Stomach smooth muscle (tissue), 2 donors: ENCODE measurements around the gene ST8SIA4.

Source experiments
- H3K27ac ChIP-seq: one replicate; pipeline ENCODE4 v1.7.0; 2013; ENCODE audit warnings: mild to moderate bottlenecking, low read length, inconsistent platforms
- H3K27me3 ChIP-seq, 2 donors: one replicate each; pipeline ENCODE4 v1.7.0; 2013; ENCODE audit warnings: low read length in 2 of 2; ENCODE audit not compliant: insufficient read depth in 2 of 2, control insufficient read depth in 1 of 2
- H3K36me3 ChIP-seq, 2 donors: one replicate each; pipeline ENCODE4 v1.7.0; 2013; ENCODE audit warnings: low read length in 2 of 2; ENCODE audit not compliant: control insufficient read depth in 2 of 2, insufficient read depth in 2 of 2
- H3K4me1 ChIP-seq: one replicate; pipeline ENCODE4 v1.7.0; 2013; ENCODE audit warnings: low read length; ENCODE audit not compliant: control insufficient read depth, insufficient read depth
- H3K4me3 ChIP-seq, 2 donors: one replicate each; pipeline ENCODE4 v1.7.0; 2013; ENCODE audit warnings: low read length in 2 of 2
- H3K9ac ChIP-seq, 2 donors: one replicate each; pipeline ENCODE4 v1.7.0; 2013; ENCODE audit warnings: low read length in 2 of 2, mild to moderate bottlenecking in 1 of 2
- H3K9me3 ChIP-seq, 2 donors: one replicate each; pipeline ENCODE4 v1.7.0; 2013; ENCODE audit warnings: low read length in 2 of 2; ENCODE audit not compliant: control insufficient read depth in 2 of 2
- donor health status: healthy.
- donor health status: Pancreatic carcinoma.

The ST8SIA4 gene

DNA sequence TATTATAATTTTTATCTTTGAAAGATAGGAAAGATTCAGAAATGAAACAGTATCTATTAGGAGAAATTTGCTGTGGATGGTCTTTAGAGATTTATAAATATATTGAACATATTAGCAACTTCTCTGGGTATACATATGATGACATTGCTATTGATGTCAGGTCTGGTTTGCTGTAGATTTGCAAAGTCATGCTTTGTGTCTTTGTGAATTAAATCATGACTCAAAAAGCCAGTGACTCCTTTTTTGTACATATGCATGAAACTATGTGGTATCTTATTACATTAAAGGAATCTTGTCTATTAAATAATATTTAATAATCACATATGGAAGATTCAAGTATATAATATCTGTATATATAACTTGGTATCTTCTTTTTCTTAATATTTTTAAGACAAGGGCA lies 141.9 kb downstream of the ST8SIA4 start:
- H3K4me1 ChIP-seq: no peaks in the 10 kb centered on the region
- no peaks in the 10 kb centered on the region for H3K27me3 ChIP-seq
- H3K9ac ChIP-seq: no peak overlapping the region
- H3K4me3 ChIP-seq: no peak overlapping the region
- H3K36me3 ChIP-seq: no peaks in the 10 kb centered on the region
- H3K9me3 ChIP-seq: no peaks in the 10 kb centered on the region
- no peak overlapping the region for H3K27ac ChIP-seq

- Histone ChIP-seq H3K4me1 (no peaks in the 10 kb centered on the region), H3K4me3 (no peak overlapping the region), H3K36me3 (no peaks in the 10 kb centered on the region), H3K9me3 (no peaks in the 10 kb centered on the region), H3K9ac (no peak overlapping the region), H3K27ac (no peak overlapping the region), H3K27me3 (no peaks in the 10 kb centered on the region)
Measured at GRCh38 chr5:100760688-100761087, 142.4 kb downstream of the ST8SIA4 start.

DNA sequence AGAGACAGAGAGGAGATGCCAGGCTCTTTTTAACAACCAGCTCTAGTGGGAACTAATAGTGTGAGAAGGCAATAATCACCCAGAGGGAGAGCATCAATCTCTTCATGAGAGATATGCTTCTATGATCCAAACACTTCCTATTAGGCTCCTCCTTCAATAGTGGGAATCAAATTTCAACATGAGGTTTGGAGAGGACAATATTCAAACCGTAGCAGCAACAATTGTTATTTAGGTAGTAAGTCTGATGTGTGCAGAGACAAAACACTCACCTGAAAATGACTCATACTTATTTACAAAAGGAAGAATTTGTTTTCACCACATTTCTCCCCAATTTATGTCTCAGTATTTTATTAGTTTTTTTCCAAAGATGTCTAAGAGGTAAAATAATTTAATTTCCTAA lies 144.3 kb downstream of the ST8SIA4 start:
- no peak overlapping the region for H3K9ac ChIP-seq
- no peak overlapping the region for H3K4me3 ChIP-seq
- H3K9me3 ChIP-seq: no peaks in the 10 kb centered on the region
- H3K27me3 ChIP-seq: no peaks in the 10 kb centered on the region
- H3K36me3 ChIP-seq: no peaks in the 10 kb centered on the region
- no peaks in the 10 kb centered on the region for H3K4me1 ChIP-seq
- H3K27ac ChIP-seq: no peak overlapping the region

GRCh38 chr5:100758306-100758705 lies 144.8 kb downstream of the ST8SIA4 start:
- H3K36me3 ChIP-seq: no peaks in the 10 kb centered on the region

DNA sequence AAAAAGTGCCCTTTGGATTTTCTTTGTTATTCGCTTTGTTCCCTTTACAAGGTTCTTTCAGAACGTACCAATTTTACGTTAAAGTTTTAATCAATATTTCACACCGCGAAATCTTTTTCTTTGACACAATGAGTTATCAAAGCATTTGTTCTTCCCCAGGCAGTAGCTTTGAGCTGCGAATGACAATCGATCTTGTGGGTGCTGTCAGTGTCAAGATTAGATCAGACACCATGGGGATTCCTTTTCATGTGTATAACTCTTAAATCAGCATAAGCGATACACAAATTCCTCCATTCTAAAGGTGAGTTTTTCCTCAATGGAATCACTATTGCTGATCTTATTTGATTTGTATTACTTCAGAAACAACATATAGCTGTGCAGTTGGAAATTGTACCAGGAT lies 145.5 kb downstream of the ST8SIA4 start:
- Histone ChIP-seq H3K4me1 (no peaks in the 10 kb centered on the region), H3K9ac (no peak overlapping the region), H3K27me3 (no peaks in the 10 kb centered on the region), H3K9me3 (no peaks in the 10 kb centered on the region), H3K4me3 (no peak overlapping the region), H3K27ac (no peak overlapping the region), H3K36me3 (no peaks in the 10 kb centered on the region)

More at GRCh38 chr5:100758306-100758705, 144.8 kb downstream of the ST8SIA4 start:
- Histone ChIP-seq H3K27ac (no peak overlapping the region), H3K27me3 (no peaks in the 10 kb centered on the region), H3K9ac (no peak overlapping the region), H3K9me3 (no peaks in the 10 kb centered on the region), H3K4me3 (no peak overlapping the region), H3K4me1 (no peaks in the 10 kb centered on the region)
